Stimulated activated CD8-positive, alpha-beta memory T cell treated with anti-CD3 and anti-CD28 coated beads, Interleukin-15, amount 100 ng/mL, for 48 hours (primary cell): ENCODE measurements around the gene FXYD1.

ENCODE experiments used
- DNase-seq, 2 donors: peaks; one replicate each; pipeline ENCODE4 v3.0.0-alpha.2; 2020; ENCODE audit warnings: low read depth in 2 of 2

The FXYD1 gene

DNA sequence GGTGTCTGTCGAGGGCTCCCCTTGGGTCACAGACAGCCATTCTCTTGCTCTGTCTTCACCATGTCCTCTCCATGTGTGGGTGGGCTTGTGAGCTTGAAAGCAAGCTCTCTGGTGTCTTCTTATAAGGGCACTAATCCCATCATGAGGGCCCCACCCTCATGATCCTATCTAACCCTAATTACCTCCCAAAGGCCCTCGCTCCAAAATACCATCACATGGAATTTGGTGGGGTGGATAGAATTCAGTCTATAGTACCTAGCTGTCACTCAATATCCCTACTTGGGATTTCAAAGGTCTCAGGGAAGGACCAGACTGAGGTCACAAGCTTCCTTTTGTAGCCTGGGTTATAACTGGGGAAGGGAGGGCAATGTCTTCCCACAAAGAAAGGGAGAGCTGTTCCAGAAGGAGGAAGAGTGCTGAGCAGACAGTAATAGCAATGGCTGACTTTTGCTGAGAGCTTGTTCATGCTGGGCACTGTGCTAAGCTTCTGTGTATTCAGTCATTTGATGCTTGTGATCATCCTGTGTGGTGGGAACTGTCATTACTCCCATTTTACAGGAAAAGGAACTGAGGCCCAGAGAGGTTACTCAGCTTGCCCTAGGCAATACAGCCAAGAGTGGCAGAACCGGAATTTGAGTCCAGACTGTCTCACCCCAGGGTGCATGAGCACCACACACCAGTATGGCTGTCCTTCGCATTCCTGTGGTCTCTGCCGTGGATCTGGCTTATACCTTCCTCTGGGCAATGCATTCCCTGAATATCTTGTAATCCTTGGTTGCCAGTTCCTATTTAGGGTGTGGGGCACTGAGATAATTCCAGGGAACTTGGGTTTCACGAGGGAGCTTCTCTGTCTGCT lies 24.1 kb downstream of the FXYD1 start:
- no peak for DNase-seq

DNA sequence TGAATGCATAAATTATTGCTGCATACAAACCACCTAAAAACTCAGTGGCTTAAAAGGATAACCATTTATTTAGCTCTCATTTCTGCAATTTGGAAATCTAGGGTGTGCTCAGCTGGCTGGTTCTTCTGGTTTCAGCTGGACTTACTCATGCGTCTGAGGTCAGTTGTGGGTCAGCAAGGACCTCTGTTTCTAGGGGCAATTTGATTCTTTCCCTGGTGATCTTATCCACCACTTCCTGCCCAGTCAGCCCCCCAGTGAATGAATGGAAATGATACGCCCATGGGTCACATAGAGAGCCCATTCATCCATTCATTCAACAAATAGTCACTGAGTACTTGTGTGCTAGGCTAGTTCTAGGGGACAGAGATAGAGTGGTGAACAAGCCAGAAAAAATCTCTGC lies 25.8 kb downstream of the FXYD1 start:
- no peak for DNase-seq

DNA sequence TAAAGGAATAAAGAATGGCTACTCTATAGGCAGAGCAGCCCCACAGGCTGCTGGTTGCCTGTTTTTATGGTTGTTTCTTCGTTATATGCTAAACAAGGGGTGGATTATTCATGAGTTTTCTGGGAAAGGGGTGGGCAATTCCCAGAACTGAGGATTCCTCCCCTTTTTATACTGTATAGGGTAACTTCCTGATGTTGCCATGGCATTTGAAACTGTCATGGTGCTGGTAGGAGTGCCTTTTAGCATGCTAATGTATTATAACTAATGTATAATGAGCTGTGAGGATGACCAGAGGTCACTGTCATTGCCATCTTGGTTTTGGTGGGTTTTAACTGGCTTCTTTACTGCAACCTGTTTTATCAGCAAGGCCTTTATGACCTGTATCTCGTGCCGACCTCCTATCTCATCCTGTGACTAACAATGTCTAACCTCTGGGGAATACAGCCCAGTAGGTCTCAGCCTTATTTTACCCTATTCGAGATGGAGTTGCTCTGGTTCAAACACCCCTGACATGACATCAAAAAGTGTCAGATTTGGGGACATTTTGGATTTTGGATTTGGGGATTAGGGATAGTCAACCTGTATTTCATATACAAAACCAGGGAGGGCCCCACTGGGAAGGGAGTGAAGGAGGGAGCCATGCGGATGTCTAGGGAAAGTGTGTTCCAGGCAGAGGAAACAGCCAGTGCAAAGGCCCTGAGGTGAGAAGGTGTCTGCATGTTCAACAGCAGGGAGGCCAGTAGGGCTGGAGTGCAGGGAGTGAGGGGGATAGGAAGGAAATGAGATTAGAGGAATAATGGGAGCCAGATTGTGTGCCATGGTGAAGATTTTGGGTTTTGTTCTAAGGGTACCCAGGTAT lies 26.8 kb downstream of the FXYD1 start:
- no peak for DNase-seq

DNA sequence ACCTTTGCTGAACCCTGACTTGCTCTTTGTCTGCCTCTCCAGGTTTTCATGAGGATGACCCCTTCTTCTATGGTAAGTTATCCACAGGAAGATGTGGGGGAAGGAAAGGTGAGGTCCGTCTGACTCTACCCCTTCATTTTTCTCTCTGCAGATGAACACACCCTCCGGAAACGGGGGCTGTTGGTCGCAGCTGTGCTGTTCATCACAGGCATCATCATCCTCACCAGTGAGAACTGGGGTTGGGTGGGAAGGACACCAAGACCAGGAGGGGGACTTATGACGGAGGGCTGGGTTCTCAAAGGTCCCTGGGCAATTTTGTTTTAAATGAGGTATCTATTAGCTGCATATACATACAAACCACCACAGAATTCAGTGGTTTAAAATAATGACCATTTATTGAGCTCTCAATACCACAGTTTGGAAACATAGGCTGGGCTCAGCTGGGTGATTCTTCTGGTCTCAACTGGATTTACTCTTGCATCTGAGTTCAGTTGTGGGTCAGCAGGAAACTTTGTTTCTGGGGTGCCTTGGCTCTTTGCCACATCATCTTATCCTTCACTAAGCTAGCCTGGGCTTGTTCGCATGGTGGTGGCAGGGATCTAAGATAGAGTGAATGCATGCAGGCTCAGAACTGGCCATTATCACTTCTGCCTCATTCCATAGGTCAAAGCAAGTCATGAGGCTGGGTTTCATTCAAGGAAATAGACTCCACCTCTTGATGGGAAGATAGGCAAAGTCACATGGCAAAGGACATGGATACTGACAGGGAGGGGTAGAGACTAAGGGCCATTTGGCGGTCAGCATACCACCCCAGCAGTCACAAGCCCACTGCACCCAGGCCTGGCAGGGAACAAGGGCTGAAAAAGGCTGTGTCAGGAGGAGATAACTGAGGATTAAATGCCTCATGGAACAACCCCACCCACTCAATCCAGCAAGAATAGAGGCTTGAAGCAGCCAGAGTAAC lies 27.8 kb downstream of the FXYD1 start:
- no peak for DNase-seq

DNA sequence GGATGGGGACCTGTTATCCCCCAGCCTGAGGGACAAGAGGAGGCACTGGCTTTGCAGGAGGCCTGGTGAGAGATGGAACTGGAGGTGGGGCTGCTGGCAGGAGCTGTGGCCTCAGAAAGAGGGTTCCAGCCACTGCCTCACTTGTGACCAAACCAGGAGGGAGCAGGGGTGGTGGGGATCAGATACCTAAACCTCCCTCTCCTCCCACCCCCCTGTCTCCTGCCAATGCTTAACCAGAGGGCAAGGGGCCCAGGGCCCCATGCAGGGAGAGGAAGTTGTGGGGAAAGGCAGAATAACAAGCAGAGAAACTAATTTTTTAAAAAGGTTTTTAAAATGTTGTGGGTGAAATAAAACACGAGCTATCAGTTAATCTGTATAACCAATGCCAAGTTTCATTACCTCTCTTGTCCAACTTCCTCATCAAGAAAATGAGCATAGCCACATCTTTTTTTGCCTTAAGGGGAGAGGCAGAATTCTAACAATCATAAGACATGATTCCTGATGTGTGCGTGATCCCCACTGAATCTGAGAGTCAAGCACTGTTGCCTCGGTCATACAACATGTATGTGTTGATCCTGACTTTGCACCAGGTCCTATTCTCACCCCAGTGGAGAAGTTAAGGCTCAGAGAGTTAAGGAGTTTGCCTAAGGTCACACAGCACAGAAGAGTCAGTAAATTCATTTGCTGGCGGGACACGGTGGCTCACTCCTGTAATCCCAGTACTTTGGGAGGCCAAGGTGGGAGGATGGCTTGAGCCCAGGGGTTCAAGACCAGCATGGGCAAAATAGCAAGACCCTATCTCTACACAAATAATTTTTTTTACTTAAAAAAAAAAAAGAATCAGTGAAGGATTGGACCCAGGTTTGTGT lies 28.9 kb downstream of the FXYD1 start:
- DNase-seq = no peak

DNA sequence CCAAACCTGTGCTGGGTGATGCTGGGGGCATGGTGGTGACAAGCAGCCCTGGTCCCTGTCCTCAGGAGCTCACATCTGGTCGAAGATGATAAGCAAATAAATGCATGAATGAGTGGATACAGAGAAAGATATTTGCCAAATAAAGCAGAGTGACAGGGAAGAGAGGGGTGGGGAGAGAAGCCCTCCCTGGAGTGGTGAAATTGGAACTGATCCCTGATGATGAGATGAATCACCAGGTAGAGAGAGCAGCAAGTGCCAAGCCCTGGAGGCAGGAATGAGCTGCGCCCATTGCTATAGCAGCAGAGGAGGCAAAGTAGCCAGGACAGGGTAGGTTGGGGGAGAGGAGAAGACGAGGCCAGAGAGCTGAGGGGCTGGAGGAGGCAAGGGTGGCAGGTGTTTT lies 29.6 kb downstream of the FXYD1 start:
- no peak for DNase-seq

DNA sequence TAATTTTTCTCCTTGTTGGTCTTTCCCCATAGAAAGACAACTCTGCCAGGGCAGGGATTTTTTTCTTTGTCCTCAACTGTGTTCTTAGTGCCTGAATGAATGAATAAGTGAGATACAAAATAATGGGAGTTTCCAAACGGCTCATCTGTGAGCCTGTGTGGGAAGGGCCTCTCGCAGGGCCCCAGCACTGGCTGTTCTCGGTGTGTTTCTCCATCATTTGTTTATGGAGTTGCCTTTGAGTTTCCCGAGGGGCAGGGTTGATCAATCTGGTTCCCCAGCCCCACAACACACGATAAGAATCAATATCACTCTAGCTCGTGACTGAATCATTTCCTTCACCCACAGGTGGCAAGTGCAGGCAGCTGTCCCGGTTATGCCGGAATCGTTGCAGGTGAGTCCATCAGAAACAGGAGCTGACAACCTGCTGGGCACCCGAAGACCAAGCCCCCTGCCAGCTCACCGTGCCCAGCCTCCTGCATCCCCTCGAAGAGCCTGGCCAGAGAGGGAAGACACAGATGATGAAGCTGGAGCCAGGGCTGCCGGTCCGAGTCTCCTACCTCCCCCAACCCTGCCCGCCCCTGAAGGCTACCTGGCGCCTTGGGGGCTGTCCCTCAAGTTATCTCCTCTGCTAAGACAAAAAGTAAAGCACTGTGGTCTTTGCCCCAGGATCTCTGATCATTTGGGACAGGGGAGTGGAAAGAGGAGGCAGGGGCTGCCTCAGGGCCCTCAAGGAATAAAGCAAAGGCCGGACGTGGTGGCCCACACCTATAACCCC lies 30.8 kb downstream of the FXYD1 start:
- DNase-seq = no peak

DNA sequence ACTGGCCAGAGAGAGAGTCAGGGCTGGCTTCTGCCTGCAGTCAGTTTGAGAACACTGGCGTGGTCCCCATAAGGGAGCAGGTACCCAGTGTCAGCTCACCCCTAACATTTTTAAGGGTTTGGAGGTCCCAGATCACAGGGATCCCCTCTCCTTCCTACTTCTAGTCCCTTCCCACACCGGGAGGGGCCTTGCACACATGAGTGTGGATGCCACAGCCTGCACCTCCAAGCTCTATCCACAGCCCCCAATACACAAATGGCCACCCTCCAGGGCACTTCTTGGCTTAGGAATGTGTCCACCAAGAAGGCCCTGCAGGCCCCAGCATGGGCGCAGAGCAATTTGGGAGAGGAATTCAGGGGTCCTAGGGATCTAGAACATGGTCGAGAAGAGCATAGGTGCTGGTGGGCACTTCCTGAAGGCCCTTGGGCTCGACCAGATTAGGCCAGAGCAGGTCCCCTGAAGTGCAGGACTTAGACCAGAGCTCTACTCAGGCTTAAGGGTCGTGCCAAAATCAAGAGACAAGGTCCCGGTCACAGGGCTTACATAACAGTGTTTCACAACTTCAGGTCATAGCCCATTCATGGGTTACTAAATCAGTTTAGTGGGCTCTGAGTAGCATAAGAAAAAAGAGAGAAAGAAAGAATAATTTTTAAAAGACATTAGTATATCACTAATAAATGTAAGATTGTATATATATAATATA lies 31.9 kb downstream of the FXYD1 start:
- no peak for DNase-seq

DNA sequence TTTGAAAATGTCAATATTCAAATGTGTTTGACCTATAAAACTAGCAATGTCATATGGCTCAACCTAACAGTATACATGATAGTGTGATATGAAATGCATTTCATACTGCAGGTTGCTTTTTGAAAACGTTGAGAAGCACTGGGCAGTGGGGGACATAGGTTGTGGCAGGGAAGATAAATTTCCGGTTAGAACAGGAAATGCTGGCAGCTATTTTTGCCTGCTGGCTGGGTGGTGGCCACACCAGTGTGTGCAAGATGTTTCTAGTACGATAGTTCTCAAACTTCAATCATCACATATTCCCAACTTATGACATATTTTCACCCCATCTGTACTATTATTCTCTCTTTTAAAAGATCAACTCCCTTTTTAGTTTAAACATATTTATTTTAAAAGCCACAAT lies 33.1 kb downstream of the FXYD1 start:
- no peak for DNase-seq

DNA sequence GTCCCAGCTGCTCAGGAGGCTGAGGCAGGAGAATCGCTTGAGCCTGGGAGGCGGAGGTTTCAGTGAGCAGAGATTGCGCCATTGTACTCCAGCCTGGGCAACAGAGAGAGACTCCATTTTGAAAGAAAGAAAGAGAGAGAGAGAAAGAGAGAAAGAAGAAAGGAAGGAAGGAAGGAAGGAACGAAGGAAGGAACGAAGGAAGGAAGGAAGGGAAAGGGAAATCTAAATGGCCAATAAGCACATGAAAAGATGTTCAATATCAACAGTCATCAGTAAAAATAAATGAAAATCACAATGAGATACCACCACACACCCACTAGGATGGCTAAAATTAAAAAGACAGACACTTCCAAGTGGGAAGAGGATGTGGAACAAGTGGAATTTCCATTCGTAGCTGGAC lies 35.6 kb downstream of the FXYD1 start:
- no peak for DNase-seq

DNA sequence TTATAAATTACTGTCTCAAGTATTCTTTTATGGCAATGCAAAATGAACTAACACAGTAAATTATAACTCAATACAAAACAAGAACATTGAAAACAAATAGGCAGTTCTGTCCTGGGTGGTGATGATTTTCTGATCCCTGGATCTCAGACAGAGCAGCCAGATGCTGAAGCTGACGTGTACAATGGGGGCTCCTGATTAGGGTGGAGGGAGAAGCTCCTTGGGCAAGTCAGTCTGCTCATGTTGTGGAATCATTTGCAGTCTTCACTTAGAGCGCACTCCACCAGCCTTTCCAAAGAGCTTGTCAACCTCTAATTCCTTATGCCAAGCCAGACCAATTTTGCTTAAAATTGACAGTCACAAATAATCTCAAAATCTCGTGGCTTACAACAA lies 37.6 kb downstream of the FXYD1 start:
- DNase-seq = no peak

DNA sequence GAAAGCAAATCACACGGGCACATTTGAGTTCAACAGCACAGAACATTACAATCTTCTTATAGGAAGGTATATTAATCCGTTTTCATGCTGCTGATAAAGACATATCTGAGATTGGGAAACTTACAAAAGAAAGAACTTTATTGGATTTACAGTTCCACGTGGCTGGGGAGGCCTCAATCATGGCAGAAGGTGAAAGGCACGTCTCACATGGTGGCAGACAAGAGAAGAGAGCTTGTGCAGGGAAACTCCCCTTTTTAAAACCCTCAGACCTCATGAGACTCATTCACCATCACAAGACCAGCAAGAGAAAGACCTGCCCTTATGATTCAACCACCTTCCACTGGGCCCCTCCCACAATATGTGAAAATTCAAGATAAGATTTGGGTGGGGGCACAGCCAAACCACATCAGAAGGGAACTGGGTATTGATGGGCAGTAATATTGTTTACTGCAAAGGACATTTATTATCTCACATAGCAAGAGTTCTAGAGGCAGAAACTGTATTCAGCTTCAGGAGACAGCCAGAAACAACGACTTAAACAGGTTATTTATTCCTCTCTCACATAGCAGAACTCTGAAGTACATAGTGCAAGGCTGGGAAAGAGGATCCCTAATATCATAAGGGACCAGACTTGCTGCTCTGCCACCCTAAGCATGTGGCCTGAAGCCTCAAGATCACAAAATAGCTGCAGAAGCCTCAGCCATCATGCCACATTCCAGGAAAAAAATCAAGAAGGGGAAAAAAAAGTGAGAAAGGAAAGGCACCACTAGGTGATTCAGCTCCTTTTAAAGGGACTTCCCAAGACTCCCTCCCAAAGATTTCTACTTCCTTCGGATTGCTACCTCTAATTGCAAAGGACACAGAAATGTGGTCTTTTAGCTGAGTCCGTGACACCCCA lies 39.0 kb downstream of the FXYD1 start:
- no peak for DNase-seq

DNA sequence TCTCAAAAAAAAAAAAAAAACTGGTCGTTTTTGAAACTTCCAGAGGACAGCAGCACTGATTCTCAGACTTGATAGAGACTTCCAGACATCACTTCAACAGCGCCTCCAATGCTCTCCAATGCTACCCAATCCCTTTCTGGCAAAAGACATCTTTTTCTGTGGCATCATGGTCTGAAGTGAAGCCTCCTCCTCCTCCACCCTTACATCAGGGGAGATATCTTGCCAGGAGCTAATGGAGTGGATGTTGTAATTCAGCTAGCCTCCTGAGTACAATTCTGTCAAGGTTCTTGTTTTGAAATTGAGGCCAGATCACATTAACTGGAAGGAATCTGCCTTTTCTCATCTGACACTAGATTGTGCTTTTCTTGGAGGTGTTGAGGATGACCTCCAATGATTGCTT lies 40.1 kb downstream of the FXYD1 start:
- no peak for DNase-seq

DNA sequence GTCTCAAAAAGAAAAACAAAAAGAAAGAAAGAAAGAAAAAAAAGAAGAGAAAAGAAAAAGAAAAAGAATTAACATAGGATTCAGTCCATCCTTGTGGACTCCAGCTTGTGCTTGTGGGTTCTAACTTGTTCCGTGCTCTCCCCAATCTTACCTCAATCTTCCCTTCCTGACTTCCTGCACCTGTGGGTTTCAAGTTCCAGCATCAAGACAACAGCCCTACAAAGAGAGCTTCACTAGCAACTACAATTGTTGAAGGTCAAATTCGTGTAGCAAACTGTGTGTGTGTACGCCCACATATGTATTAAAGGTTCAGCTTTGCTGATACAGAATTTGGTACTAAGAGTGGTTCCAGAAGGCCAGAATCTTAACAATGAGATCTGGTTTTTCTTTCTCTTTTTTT lies 41.2 kb downstream of the FXYD1 start:
- DNase-seq = no peak

DNA sequence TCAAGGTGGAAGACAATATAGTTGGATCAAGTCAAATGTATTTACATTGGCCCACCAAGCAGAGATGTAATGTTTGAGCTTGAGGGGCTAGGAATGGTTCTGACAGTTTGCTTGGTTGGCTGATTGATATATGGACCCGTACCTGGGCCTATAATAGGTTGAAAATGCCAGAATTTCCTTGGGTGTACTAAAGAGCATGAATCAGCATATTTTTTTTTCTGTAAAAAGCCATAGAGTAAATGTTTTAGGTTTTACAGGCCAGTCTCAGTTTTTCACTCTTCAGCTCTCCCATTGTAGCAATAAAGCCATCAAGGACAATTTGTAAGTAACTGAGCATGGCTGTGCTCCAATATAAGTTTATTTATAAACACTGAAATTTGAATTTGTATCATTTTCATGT lies 42.8 kb downstream of the FXYD1 start:
- DNase-seq = no peak

DNA sequence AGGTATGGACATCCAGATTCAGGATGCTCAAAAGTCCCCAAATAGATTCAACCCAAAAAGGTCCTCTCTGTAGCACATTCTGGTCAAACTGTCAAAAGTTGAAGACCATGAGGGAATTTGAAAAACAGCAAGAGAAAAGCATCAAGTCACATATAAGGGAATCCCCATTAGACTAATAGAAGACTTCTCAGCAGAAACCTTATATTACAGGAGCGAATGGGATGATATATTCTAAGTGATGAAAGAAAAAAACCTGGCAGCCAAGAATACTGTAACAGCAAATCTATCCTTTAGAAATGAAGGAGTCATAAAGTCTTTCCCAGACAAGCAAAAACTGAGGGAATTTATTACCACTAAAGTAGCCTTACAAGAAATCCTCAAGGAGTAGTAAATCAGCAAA lies 45.6 kb downstream of the FXYD1 start:
- DNase-seq = no peak

DNA sequence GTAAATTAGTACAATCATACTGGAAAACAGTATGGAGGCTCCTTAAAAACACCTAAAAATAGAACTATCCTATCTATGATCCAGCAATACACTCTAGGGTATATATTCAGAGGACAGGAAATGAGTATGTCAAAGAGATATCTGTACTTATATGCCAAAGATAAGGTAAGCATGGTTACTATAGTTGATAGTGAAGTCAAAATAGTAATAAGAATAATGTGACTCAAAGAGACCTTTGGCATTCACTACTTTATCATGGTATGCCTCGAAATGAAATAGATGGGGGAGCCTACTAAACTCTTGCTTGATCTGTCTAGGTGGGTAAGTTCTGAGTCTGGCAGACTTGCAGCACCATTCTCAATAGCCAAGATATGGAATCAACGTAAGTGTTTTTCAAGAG lies 46.3 kb downstream of the FXYD1 start:
- no peak for DNase-seq
